Right forelimb (tissue), 1 donor: ENCODE results near the gene FILIP1L.

Experiments used
- DNase-seq: peaks from one replicate; pipeline ENCODE4 v3.0.0-alpha.2; 2018

FILIP1L gene

GRCh38 chr3:100124201-100124761 lies 10.0 kb upstream of the FILIP1L start:
- no peak for DNase-seq

- no peak for DNase-seq
Measured at GRCh38 chr3:100123112-100123511, 8.8 kb upstream of the FILIP1L start.

DNA sequence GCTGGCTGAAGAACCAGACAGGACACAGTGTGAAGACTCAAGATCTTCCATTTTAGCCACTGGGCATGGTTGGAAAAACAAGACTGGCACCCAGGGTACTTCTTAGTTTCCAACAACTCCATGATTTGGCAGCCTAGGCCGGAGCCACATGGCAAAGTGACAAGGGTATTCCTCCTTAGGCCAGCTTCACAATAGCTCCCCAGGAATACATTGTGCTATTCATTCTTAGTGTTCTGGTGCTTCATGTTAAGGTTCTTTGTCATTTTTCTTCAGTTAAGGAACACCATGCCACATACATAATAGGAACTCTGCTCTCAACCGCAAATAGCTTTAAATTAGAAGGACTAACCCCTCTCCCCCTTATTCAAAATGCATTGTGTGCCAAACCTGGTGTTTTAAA lies 8.0 kb upstream of the FILIP1L start:
- no peak for DNase-seq

DNA sequence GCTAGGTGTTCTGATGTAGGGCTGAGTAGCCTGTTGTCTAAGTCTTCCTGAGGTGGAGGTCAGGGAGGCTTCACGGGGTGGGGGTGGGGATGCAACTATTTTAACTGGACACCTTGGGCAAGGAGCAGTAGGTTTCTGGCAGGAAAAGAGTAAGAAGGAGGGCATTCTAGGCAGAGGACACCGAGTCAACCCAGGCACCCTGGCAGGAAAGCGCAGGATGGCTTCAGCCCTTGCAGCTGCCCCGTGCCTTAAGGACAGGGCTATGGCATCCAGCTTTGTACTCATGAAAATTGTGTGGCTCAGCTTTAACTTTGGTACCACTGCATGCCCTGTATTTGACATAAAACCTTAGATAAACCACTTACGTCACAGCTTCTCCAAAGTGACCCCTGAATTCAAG lies 6.4 kb upstream of the FILIP1L start:
- DNase-seq = no peak

DNA sequence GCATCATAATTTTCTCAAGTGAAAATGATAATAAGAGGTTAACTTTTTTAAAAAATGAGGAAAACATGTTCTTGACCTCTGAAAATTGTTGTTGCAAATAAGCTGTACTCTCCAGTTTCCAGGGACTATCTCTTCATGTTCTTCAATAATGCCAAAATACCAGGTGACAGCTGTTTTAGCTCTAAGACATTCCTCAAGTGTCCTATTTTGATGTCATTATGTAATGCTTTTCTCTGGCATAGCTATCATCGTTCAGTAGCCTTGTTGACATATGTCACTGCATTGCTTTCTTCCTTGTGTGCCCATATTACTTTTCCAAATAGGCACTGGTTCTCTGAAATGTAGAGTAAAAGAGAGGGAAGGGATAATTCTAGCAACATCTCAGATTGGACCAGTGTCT lies 5.7 kb upstream of the FILIP1L start:
- no peak for DNase-seq

DNA sequence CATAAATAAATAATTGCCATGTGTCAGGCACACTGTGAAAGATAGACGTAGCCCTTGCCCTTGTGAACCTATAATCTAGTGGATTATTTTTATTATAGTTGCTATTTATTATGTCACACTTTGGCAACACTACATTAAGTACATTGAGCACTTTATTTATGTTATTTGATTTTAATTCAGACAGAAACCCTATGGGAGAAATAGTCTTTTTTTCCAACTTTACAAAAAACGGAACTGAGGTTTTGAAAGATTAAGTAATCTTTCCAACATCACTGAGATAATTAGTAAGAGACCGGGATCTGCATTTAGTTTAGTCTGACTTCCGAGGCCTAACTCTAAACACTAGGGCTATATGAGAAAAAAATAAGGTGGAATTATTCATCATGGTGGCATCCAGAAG lies 2.8 kb upstream of the FILIP1L start:
- DNase-seq = no peak

DNA sequence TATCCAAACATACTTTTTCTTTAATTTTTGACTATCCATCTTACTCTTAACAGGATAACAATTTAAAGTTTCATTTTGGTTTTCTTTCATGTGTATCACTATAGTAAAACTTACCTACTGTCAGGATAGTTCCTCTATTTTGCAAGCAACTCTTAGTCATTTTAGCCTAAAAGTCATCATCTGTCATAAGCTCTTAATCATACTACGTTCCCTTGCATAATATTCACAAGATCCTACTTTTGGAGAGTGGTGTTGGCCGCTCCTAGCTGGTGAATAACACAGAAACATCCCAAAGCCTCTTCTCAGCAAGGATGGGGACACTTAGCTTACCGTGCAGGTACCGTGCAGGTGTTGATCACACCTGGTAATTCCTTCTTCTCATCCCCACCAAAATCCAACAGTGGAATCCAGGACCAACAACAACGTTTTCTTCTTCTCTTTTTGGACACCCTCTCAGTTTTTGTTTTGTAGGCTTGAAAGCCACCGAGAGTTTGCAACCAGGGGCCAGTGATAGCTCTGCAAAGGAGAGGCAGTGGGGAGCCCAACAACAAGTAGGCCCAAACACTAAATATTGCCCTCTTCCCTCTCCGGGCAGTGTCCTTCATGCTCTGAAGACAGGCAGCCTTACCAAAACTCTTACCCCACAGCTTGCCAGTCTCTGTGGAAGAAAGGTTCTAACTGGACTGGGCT lies 433 bp downstream of the FILIP1L start:
- no peak for DNase-seq

- DNase-seq = no peak
Measured at GRCh38 chr3:100111728-100112127, 2.6 kb downstream of the FILIP1L start.

- no peak for DNase-seq
Measured at GRCh38 chr3:100110162-100110561, 4.1 kb downstream of the FILIP1L start.

DNA sequence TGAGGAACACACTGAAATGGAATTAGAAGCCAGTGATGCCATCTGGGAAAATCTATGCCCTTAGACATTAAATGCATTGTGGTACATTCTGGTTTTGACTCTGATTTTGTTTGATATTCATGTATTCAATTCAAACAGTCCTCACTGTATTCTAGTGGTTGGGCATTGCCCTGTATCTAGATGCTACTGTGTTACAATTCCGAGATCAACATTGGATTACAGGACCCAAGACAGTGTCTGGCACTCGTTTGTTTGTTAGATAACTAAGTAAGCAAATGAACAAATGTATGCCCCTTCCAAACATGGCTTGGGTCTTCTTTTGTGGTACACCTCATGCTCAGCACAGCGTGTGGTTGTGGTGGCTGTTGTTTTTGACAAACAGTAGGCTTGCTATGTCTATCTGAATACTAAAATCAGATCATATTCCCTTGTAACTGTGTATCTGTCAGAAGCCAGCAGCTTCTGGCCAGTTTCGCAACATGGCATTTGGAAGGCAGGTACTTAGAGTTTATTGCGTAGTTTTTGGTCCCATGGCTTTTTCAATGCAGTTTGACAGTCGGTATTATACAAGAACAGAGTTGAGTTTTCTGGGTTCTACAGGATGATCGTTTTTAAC lies 5.7 kb downstream of the FILIP1L start:
- DNase-seq = no peak

DNA sequence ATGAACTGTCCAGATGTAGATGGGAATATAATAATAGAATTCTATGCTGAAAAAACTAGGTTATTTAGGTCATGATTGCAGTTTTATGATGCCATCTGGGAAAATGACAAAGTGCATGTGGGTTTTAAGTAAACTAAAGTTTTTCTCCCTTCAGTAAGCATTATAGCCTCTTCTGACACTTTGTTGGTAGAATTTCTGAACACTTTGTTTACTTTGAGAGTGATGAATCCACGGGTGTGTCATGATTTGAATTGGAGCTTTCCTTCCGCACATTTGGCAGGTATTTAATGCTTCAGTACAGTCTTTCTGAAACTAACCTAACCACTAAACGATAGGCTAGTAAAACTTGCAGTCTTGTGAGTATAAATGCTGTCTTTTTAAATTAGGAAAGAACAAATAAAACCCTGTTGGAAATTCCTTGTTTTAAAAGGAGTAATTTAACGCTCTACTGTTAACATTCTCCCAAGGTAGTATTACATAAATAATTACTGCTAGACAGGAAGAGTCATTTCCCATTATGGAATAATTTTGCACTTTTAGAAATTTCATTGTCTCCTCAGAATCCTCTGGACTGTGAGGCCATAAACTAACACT lies 7.0 kb downstream of the FILIP1L start:
- no peak for DNase-seq

DNA sequence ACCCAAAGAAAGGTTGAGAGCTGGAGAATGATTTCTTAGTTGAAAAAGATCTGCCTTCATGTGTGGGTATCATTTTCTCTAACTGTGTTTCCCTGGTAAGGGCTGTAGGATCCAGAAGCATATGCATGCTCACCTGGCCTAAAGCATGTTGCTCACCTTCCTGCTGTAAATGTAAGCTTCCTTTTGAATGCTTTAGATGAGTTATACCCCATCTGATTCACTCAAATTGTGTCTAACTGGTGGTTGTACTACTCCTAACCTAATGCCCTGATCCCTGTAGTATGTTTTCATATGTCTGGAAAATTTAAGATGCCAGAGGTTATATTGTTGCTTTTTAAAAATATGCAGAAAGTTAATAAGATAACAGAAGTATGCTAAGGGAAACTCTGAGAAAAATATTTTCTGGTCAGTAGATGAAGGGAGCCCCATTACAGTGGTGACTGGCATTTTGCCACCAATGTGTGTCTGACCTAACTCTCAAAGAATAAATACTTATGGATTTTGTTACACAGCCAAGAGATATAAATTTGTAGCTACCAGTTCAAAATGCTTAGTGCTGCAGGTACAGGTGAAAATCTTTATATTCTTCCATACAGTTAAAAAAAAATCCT lies 7.7 kb downstream of the FILIP1L start:
- DNase-seq = no peak

DNA sequence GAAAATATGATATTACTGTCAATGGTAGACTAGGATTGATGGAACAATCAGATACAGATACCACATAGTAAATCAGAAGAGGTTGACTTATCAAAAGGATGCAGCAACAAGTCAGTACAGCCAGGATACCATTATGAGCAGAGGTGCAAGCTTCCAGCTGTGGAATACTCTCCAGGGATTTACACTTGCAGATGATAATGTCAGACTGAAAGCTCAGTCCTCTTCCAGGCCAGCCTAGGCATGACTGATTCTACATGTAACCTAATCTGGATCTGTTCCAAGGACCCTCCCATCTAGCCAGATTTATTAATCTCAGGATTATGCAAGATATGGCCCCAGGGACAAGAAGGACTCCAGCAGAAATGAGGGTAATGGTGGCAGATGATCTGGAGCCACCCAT lies 8.2 kb downstream of the FILIP1L start:
- no peak for DNase-seq

GRCh38 chr3:100105501-100105900 lies 8.8 kb downstream of the FILIP1L start:
- no peak for DNase-seq

DNA sequence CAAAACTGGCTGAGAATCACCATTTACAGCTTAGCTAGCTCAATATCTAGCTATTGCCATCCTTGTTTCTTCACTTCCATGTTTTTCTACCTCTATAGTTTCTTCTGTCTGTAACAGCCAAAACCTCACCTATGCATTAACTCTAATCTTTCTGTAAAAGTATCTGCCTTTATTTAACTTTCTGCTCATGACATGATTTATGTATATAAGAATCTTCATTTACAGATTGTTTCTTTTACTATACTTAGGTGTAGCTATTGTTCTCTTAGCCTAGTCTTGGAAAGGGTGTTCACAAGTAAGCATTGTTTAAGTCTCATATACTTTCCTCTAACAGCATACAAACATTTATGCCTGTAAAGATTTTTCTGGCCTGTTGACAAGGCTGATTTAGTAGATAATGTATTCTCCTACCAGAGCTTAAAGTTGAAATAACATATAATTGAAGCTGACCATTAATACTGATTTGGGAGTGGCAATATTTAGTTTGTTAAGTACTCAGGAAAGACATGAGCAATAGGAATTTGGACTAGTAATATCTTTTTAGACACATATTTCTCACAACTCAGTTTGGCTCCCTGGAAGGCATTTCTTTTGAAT lies 9.4 kb downstream of the FILIP1L start:
- no peak for DNase-seq

DNA sequence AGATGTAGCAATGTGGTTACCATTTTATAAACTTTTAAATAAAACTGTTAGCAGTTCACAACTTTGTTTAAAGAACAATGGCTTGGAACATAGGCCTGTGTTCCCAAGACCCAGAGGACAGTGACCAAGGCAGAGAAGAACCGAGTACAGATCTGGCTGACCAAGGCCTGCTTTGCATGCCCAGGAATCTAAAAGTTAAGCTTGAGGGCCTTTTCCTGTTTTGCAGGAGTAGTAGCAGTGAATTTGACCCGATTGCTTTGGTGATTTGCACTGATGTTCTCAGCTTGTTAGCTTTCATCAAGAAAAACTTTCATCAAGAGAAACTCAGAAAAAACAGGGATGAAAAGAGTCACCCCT lies 9.9 kb downstream of the FILIP1L start:
- no peak for DNase-seq

DNA sequence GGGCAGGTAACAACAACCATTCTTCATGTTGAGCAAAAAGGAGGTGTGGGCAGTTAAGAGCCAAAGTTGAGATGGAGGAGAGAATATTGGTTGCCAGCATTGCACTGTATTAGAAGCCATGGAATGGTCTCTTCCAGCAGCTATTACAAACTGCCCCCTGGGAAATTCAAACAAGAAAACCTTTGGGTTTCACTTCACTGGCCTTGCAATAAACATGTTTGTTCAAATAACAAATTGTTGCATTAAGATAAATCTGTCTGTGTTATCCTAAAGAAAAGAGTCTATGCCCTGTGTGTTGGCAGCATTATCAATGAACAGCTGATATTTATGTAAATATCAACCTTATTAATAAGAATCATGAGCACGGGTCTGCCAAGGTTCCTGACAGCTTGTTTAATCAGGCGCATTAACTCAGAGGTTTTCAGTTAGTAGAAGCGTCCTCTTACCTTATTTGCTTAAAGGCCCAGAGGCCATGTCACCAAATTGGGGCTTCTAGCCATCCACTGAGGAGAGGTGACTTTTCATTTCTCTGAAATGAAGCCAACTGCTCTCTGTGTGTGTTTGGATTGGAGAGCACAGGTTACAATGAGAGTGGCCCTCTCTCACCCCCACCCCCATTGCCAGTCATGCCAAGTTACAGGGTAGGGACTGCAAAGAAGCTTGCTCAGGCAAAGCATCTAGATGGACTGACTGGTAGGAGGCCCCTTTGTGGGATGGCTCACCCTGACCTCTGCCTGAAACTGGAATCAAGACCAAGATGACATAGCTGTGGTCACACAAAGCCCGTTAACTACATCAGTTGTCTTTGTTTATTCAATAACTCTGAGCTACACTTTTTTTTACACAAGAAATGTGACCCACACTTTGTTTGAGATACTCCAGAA lies 10.5 kb downstream of the FILIP1L start:
- no peak for DNase-seq

- DNase-seq = no peak
Measured at GRCh38 chr3:100102757-100103156, 11.5 kb downstream of the FILIP1L start.

DNA sequence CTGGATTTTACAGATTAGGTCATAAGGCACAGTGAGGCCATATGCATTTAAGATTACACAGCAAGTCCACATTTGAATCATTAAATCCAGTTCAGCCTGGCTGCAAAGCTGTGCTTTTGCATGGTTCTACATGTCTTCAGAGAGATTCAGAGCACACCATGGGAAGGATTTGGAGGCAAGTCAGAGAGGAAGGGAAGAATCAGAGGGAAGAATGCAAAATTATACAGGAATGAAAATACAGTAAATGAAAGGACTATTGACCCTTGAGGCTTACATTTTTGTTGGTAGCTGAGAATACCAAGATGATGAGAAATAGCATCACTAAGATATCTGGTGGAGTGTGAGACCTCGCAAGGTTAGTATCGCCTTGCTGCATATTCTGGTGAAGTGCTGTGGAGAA lies 13.9 kb downstream of the FILIP1L start:
- DNase-seq = no peak

GRCh38 chr3:100099621-100100020 lies 14.7 kb downstream of the FILIP1L start:
- no peak for DNase-seq

DNA sequence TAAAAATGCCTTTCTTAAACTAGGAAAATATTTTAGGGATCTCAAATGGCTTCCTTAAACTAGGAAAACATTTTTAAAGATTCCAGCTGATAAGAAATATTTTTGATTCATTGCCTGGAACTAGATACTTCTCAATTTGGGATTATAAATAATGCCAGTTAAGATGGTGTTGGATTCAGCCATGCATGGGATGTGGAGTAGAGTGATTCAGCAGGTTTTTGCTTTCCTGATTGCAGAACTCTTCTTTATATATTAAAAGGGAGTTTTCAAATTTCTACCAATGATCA lies 15.6 kb downstream of the FILIP1L start:
- no peak for DNase-seq

DNA sequence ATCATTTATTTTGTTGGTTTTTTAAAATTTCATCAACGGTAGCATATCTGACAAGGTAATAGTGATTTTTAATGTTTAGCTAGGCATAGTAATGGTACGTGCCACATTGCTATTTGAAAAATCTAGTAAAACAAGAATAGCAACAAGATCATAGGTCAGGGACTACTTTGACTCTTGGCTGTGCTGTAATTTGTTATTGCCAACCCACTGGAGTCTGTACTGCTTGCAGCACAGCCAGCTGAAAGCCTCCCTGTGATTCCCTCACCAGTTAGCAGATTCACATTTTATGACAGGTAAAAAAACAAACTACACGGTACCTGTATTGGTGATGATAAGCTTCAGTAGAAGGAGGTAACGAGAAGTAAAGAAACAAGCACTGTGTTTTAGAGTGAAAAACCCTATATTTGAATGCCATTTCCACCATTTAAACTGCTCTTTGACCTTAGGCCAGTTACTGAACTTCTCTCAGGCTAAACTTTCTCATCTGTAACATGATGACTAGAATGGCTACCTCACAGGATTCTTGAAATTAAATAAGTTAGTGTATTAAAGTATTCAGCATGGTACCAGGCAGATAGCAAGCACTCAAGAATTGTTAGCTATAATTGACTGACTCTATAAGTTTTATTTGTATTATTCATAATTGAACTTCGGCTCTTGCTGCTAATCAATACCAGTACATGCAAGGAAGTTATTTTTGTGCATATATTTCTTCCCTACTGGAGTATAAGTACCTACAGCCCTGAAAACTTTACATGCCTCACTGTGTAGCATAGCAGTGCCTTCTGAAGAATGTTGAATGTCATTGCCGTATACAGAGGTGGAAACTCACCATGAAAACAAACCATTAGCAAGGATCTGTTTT lies 16.1 kb downstream of the FILIP1L start:
- DNase-seq = no peak
